CD1c-positive myeloid dendritic cell (primary cell): Measurements from ENCODE around the gene MCF2L.

Experiments
- DNase-seq: peaks from one replicate; pipeline ENCODE4 v3.0.0-alpha.2; 2016; ENCODE audit errors: extremely low spot score

The MCF2L gene

DNA sequence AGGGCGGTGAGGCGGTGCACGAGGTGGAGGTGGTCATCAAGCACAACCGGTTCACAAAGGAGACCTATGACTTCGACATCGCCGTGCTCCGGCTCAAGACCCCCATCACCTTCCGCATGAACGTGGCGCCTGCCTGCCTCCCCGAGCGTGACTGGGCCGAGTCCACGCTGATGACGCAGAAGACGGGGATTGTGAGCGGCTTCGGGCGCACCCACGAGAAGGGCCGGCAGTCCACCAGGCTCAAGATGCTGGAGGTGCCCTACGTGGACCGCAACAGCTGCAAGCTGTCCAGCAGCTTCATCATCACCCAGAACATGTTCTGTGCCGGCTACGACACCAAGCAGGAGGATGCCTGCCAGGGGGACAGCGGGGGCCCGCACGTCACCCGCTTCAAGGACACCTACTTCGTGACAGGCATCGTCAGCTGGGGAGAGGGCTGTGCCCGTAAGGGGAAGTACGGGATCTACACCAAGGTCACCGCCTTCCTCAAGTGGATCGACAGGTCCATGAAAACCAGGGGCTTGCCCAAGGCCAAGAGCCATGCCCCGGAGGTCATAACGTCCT is 180.0 kb downstream of the MCF2L start:
- no peak for DNase-seq
